Colon (tissue), 2 donors: Measurements from ENCODE around the gene HIBCH.

Experiments used
- FAIRE-seq: peaks from 2 replicates; lab custom pipeline; 2012; peaks lifted over from hg19 to GRCh38; lab: Jason Lieb, UNC
- donor health status: control.
- donor health status: control.

HIBCH gene

GRCh38 chr2:190188289-190188688 is 131.3 kb downstream of the HIBCH start:
- FAIRE-seq: no peak

- no peak for FAIRE-seq
These were observed 133.4 kb downstream of the HIBCH start for GRCh38 chr2:190186238-190186637.

GRCh38 chr2:190185380-190185779 is 134.2 kb downstream of the HIBCH start:
- no peak for FAIRE-seq

- no peak for FAIRE-seq
These were observed 135.2 kb downstream of the HIBCH start for GRCh38 chr2:190184460-190184859.

- FAIRE-seq: no peak
These were observed 136.1 kb downstream of the HIBCH start for GRCh38 chr2:190183539-190183938.

- FAIRE-seq: no peak
These were observed 137.5 kb downstream of the HIBCH start for GRCh38 chr2:190182071-190182524.

GRCh38 chr2:190181123-190181669 is 138.4 kb downstream of the HIBCH start:
- FAIRE-seq: no peak

GRCh38 chr2:190180313-190181122 is 139.1 kb downstream of the HIBCH start:
- FAIRE-seq: no peak

GRCh38 chr2:190179754-190180312 is 139.8 kb downstream of the HIBCH start:
- FAIRE-seq: no peak

GRCh38 chr2:190178066-190178722 is 141.4 kb downstream of the HIBCH start:
- FAIRE-seq: no peak

- FAIRE-seq: no peak
These were observed 142.2 kb downstream of the HIBCH start for GRCh38 chr2:190177249-190178040.

GRCh38 chr2:190173392-190173791 is 146.2 kb downstream of the HIBCH start:
- FAIRE-seq: no peak

GRCh38 chr2:190170673-190171072 is 149.0 kb downstream of the HIBCH start:
- no peak for FAIRE-seq

- FAIRE-seq: no peak
These were observed 150.2 kb downstream of the HIBCH start for GRCh38 chr2:190169221-190170072.

GRCh38 chr2:190167702-190168101 is 151.9 kb downstream of the HIBCH start:
- no peak for FAIRE-seq

- FAIRE-seq: no peak
These were observed 154.1 kb downstream of the HIBCH start for GRCh38 chr2:190165491-190165890.

GRCh38 chr2:190162851-190163250 is 156.8 kb downstream of the HIBCH start:
- no peak for FAIRE-seq

GRCh38 chr2:190159453-190159852 is 160.2 kb downstream of the HIBCH start:
- no peak for FAIRE-seq

- FAIRE-seq: no peak
These were observed 160.7 kb downstream of the HIBCH start for GRCh38 chr2:190158798-190159434.
